ENCODE measurements around the gene LARP1B. TPM values are rescaled to one million over a fixed set of nuclear protein-coding genes. Genes with fewer than 3 reads are reported as not detected.
"Not testable (repeated sequence)": the region's sequence is repeated elsewhere in the genome, so short reads cannot be mapped to it uniquely, and the experiment has no call there.

Gene LARP1B
- polyA plus RNA-seq (ENCODE audit: insufficient read length in 4 of 4) = 10 to 100 TPM; 19.9 to 25.4 (median 22.7) TPM

DNA sequence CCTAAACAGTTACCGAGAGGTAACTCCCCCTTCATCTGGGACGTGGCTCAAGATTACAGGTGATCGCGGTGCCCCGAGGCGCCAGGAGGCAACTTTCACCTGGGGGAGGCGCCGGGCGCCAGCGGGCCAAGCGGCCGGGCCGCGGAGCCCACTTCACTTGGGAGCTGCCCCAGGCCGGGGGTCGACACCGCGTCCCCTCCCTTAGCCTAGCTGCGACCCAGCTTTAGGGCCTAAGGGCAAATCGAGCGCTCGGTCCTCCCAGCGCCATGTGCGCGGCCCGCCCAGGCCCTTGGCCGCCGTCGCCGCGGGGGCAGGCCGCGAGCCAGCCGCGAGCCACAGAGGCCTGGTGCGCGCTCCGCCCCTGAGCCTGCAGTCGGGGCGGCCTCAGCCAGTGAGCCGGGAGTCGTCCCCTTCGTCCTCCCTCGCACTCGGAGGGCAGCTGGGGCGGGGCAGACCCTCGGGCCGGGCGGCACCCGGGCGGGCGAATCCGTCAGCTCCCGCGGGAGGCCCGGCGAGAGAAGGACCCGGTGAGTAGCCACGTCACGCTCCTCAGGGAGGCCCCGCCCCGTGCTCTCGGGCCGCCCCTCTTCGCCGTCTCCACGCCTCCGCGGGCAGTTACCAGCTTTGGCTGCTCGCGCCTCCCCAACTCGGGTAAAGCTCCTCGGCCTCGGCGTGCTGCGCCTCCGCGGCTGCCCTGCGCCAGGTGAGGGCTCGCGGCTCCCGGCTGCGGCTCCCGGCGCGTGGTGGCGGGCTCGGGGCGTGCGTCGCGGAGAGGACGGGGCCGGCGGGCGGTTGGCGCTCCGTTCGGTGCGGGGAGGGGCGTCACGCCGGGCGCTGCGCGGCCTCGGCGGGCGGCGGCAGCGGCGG, at the start of gene LARP1B:
TSS of gene LARP1B (plus strand) at position 614 of the 867 bp plus-strand sequence. CDS start 13,640 bp downstream, outside the sequence.
- peak; percentile 79 to 88 (median 84) for DNase-seq (ENCODE audit: low read depth in 4 of 4, low spot score in 2 of 4)

- DNase-seq (ENCODE audit: low read depth in 4 of 4, low spot score in 2 of 4) = no peak
Observed at GRCh38 chr4:128025319-128025718, 35.8 kb upstream of the LARP1B start.

DNA sequence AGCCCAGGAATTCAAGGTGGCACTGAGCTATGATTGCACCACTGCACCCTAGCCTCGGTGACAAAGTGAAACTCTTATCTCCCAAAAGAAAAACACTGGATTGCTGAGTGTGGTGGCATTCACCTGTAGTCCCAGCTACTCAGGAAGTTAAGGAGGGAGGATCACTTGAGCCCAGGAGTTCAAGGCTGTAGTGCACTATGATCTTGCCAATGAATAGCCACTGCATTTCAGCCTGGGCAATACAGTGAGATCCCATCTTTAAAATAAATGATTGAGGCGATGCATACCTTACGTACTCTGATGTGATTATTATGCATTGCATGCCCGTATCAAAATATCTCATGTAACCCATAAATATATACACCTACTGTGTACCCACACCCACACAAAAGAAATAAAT, 31.2 kb upstream of the LARP1B start:
- no peak for DNase-seq (ENCODE audit: low read depth in 4 of 4, low spot score in 2 of 4)

DNA sequence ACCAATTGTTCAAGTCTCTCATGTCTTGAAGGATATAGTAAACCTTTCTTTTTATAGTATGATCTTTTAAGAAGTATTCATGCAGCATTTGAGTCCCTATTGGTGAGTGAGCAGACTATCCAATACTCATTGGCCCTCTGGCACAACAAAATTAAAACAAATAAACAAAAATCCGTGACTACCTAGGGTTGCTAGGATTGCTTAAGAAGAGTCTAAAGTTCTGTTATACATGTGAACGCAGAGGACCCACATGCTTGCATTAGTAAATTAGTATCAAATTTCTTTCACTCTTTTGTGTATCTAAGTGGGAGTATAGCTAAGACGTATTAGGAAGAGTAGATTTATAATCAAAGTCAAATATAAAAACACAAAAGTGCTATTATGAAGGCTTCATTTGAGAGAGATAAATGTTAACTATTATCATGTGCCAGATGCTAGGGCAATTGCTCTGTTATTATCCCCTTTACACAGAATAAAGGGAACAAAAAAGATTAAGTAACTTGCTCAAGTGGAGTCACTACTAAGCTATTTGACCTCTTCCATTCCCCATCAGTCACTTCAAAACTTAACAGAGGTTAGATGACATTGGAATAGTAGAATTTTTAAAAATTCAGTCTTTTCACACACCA, 29.2 kb upstream of the LARP1B start:
- DNase-seq (ENCODE audit: low read depth in 4 of 4, low spot score in 2 of 4) = no peak

GRCh38 chr4:128039568-128039967, 21.5 kb upstream of the LARP1B start:
- DNase-seq (ENCODE audit: low read depth in 4 of 4, low spot score in 2 of 4) = no peak

GRCh38 chr4:128047019-128047418, 14.1 kb upstream of the LARP1B start:
- DNase-seq (ENCODE audit: low read depth in 4 of 4, low spot score in 2 of 4) = not testable (repeated sequence)

DNA sequence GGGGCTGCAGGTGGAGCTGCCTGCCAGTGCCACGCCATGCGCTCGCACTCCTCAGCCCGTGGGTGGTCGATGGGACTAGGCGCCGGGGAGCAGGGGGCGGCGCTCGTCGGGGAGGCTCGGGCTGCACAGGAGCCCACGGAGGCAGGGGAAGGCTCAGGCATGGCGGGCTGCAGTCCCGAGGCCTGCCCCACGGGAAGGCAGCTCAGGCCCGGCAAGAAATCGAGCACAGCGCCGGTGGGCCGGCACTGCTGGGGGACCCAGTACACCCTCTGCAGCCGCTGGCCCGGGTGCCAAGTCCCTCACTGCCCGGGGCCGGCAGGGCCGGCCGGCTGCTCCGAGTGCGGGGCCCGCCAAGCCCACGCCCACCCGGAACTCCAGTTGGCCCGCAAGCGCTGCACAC, 13.6 kb upstream of the LARP1B start:
- not testable (repeated sequence) for DNase-seq (ENCODE audit: low read depth in 4 of 4, low spot score in 2 of 4)

DNA sequence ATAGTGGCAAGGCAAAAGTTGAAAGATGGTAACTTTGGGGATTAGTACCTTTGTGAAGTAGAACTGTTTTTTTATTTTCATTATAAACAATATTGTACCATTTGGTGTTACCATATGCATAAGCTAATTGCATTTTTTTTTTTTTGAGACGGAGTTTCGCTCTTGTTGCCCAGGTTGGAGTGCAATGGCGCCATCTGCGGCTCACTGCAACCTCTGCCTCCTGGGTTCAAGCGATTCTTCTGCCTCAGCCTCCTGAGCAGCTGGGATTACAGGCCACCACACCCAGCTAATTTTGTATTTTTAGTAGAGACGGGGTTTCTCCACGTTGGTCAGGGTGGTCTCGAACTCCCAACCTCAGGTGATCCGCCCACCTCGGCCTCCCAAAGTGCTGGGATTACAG, 9.9 kb upstream of the LARP1B start:
- not testable (repeated sequence) for DNase-seq (ENCODE audit: low read depth in 4 of 4, low spot score in 2 of 4)

GRCh38 chr4:128054907-128055306, 6.2 kb upstream of the LARP1B start:
- not testable (repeated sequence) for DNase-seq (ENCODE audit: low read depth in 4 of 4, low spot score in 2 of 4)

- not testable (repeated sequence) for DNase-seq (ENCODE audit: low read depth in 4 of 4, low spot score in 2 of 4)
Observed at GRCh38 chr4:128055441-128056206, 5.5 kb upstream of the LARP1B start.

GRCh38 chr4:128056396-128056795, 4.7 kb upstream of the LARP1B start:
- DNase-seq (ENCODE audit: low read depth in 4 of 4, low spot score in 2 of 4) = no peak

GRCh38 chr4:128060121-128060698, 902 bp upstream of the LARP1B start:
- peak in 1 of 4 donors; percentile 37 for DNase-seq (ENCODE audit: low read depth in 4 of 4, low spot score in 2 of 4)

DNA sequence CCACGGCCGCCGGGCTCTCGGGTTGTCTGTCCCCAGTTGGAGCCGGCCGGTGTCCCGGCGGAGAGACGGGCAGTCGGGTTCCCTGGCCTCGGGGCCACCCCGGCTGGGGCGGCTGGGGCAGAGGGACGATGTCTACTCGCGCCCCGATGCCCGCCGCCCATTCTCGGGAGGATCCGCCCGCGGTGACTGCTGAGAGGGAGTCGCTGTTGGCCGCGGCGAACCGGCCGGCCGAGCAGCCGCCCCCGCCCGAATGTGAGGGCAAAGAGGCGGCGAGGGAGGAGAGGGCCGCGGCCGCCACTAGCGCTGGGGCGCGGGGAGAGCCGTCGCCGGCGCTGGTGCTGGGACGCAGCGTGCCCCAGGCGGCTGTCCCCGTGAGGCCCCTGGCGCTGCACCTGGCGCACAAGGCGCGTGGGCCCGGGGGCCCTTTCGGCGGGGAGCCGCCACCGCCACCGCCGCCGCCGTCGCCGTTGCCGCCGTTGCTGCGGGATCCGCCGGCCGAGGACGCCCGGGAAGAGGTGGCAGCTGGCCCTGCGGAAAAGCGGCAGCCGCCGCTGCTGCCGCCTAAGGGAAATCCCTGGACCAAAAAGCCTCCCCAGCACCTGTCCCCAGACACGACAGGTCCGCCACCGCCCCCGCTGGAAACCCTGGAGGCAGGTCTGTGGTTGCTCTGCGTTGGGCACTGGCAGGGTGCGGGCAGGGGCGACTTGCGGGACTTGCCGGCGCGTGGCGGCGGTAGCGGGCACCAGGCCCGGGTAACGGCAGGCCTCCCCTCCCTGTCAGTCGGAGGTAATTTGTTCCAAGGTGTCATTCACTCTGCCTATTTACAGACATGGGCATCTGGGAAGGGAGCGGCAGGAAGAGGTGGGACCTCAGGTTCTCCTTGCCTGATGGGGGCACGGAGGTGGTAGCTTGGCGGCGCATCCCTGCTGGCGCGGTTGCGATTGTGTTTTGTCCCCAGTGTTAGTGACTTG, 739 bp downstream of the LARP1B start:
- DNase-seq (ENCODE audit: low read depth in 4 of 4, low spot score in 2 of 4) = peak in 3 of 4 donors; percentile 42 to 50 (median 50)

- DNase-seq (ENCODE audit: low read depth in 4 of 4, low spot score in 2 of 4) = not testable (repeated sequence)
Observed at GRCh38 chr4:128066453-128066820, 5.3 kb downstream of the LARP1B start.

DNA sequence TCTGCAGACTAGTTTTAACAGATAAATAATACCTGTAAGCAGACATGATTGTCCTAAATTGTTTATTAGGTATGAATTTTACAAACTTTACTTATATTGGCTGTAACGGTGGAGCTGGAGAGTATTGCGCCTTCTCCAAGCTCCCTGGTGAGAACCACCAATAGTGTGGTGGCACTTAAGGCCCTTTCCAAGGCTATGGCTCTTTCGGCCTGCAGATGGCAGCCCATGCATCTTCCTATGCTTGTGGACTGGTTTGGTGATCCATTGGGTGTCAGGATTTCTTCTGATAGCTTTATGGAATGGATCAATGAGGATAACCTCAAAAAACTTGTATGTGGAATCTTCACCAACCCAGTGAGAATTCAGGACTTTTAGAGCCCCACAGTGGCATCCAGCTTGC, 7.8 kb downstream of the LARP1B start:
- DNase-seq (ENCODE audit: low read depth in 4 of 4, low spot score in 2 of 4) = no peak

GRCh38 chr4:128076464-128076863, 15.4 kb downstream of the LARP1B start:
- no peak for DNase-seq (ENCODE audit: low read depth in 4 of 4, low spot score in 2 of 4)

GRCh38 chr4:128095293-128095692, 34.2 kb downstream of the LARP1B start:
- not testable (repeated sequence) for DNase-seq (ENCODE audit: low read depth in 4 of 4, low spot score in 2 of 4)

DNA sequence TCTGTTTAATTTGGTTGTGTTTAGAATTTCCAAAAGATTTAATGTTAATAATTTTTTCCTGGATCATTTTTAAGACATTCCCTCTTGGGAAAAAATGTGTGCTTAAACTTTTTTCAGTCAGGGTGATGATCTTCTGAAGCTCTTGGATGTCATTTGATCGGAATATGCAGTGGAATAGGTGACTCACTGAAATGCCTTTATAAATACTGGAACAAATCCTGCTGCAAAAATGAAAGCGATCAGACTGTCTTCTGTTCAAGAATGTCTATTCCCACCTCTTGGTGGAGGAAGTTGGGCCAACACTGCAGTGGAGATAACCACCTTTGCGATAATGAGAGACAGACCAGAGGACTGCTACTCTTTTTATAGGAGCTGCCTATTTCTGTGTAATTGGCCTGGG, 46.7 kb downstream of the LARP1B start:
- DNase-seq (ENCODE audit: low read depth in 4 of 4, low spot score in 2 of 4) = no peak

- no peak for DNase-seq (ENCODE audit: low read depth in 4 of 4, low spot score in 2 of 4)
Observed at GRCh38 chr4:128123036-128123435, 61.9 kb downstream of the LARP1B start.

DNA sequence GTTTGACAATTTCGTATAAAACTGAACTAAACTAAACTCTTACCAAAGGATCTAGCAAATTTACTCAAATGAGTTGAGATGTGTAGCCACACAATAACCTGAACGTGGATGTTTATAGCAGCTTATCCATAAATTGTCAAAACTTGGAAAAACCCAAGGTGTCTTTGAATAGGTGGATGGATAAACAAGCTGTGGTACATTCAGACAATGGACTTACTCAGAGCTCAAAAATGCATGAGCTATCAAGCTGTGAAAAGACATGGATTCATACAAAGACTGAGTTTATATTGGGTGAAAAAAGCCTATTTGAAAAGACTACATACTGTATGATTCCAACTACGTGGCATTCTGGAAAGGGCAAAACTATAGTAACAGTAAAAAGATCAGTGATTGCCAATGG, 69.5 kb downstream of the LARP1B start:
- no peak for DNase-seq (ENCODE audit: low read depth in 4 of 4, low spot score in 2 of 4)

Measured in left renal cortex interstitium (tissue), 4 donors.